SK-N-SH (cell line): Measurements from ENCODE around the gene GNB1L. TPM values are rescaled to one million over a fixed set of nuclear protein-coding genes. Genes with fewer than 3 reads are reported as not detected.

Experiments used
- CTCF ChIA-PET: fragments of 300-600, 350-600 bp; formaldehyde crosslinking; extraction: SDS; loops from one replicate; lab custom pipeline; 2021; lab: Yijun Ruan, JAX
- POLR2A ChIA-PET: fragments of 350-600 bp; sonication (Branson Sonifier 250); formaldehyde crosslinking; extraction: SDS; loops from one replicate; lab custom pipeline; 2020; ENCODE audit warnings: antibody characterized with exemption, inconsistent platforms; lab: Yijun Ruan, JAX
- DNase-seq: peaks from one replicate; pipeline ENCODE4 v3.0.0; 2012
- H2AFZ ChIP-seq: fragments of 200-600 bp; sonication (generic); 2 replicates; pipeline ENCODE4 v1.8.1; 2016; ENCODE audit warnings: antibody characterized with exemption, mild to moderate bottlenecking, low read depth
- H3F3A ChIP-seq: fragments of 200-600 bp; sonication (generic); replicated peaks from 2 replicates; pipeline ENCODE3; 2016; ENCODE audit warnings: antibody characterized with exemption, mild to moderate bottlenecking; ENCODE audit not compliant: insufficient read depth
- H3K27ac ChIP-seq, 2 experiments: fragments of 200-500 bp in 1 of 2; fragments of 200-600 bp in 1 of 2; sonication (Bioruptor generic) in 1 of 2; sonication (generic), shearing (Covaris generic) in 1 of 2; 2 replicates each; pipeline versions ENCODE4 v1.5.1 to v1.6.1; 2014 to 2016; ENCODE audit warnings: low read depth in 2 of 2, inconsistent platforms in 1 of 2, low read length in 1 of 2, mild to moderate bottlenecking in 1 of 2, mixed read lengths in 1 of 2
- H3K27me3 ChIP-seq: fragments of 200-600 bp; sonication (generic), shearing (Covaris generic); 2 replicates; pipeline ENCODE4 v1.6.1; 2016; ENCODE audit warnings: mixed run types; ENCODE audit not compliant: insufficient read depth
- H3K36me3 ChIP-seq, 2 experiments: fragments of 200-500 bp in 1 of 2; fragments of 200-600 bp in 1 of 2; sonication (Bioruptor generic) in 1 of 2; sonication (generic) in 1 of 2; replicated peaks in 1 of 2; 2 replicates each; pipeline versions ENCODE3 to v1.5.1; 2014 to 2016; ENCODE audit warnings: low read length in 1 of 2, mild to moderate bottlenecking in 1 of 2; ENCODE audit not compliant: insufficient read depth in 2 of 2, control insufficient read depth in 1 of 2
- H3K4me1 ChIP-seq, 2 experiments: fragments of 200-500 bp in 1 of 2; fragments of 200-600 bp in 1 of 2; sonication (Bioruptor generic) in 1 of 2; sonication (generic), shearing (Covaris generic) in 1 of 2; 2 replicates each; pipeline versions ENCODE4 v1.5.1 to v1.6.1; 2014 to 2016; ENCODE audit warnings: low read depth in 1 of 2, low read length in 1 of 2, mixed run types in 1 of 2; ENCODE audit not compliant: insufficient read depth in 2 of 2, control insufficient read depth in 1 of 2
- H3K4me2 ChIP-seq: fragments of 200-600 bp; sonication (generic), shearing (Covaris generic); 2 replicates; pipeline ENCODE4 v1.6.1; 2017; ENCODE audit warnings: mixed run types
- H3K4me3 ChIP-seq, 2 experiments: fragments of 200-500 bp in 1 of 2; fragments of 200-600 bp in 1 of 2; sonication (Bioruptor generic) in 1 of 2; sonication (generic), shearing (Covaris generic) in 1 of 2; 2 replicates each; pipeline versions ENCODE4 v1.5.1 to v1.8.1; 2014 to 2016; ENCODE audit warnings: low read depth in 2 of 2, inconsistent platforms in 1 of 2, low read length in 1 of 2, mild to moderate bottlenecking in 1 of 2, mixed read lengths in 1 of 2, moderate library complexity in 1 of 2
- H3K79me2 ChIP-seq: fragments of 200-600 bp; sonication (generic); 2 replicates; pipeline ENCODE4 v1.8.1; 2017; ENCODE audit warnings: mild to moderate bottlenecking; ENCODE audit not compliant: insufficient read depth
- H3K9ac ChIP-seq: fragments of 200-600 bp; sonication (generic); 2 replicates; pipeline ENCODE4 v1.6.1; 2017; ENCODE audit warnings: mixed run types
- H3K9me2 ChIP-seq: fragments of 200-600 bp; sonication (generic); 2 replicates; pipeline ENCODE4 v1.6.1; 2017; ENCODE audit warnings: mixed run types
- H3K9me3 ChIP-seq: fragments of 200-600 bp; sonication (generic); 2 replicates; pipeline ENCODE4 v1.6.1; 2017; ENCODE audit warnings: mixed run types, mild to moderate bottlenecking, moderate library complexity
- H4K20me1 ChIP-seq: fragments of 200-600 bp; sonication (generic); 2 replicates; pipeline ENCODE4 v1.6.1; 2017; ENCODE audit warnings: mild to moderate bottlenecking, mixed run types; ENCODE audit not compliant: insufficient read depth
- CHD2 ChIP-seq: fragments of 150-350 bp; IDR thresholded peaks from 2 replicates; pipeline ENCODE4 v1.6.1; 2018; ENCODE audit warnings: low read length; ENCODE audit not compliant: partially characterized antibody
- CTCF ChIP-seq: fragments of 200-600 bp; sonication (generic); IDR thresholded peaks from 2 replicates; pipeline ENCODE4 v1.6.1; 2017; ENCODE audit warnings: antibody characterized with exemption, mild to moderate bottlenecking, moderate library complexity
- EZH2phosphoT487 ChIP-seq: fragments of 200-600 bp; sonication (generic); IDR thresholded peaks from 2 replicates; pipeline ENCODE4 v1.6.1; 2017; ENCODE audit warnings: low read depth, mixed run types, mild to moderate bottlenecking, antibody characterized with exemption, moderate library complexity, borderline replicate concordance
- FOSL2 ChIP-seq: IDR thresholded peaks from 2 replicates; pipeline ENCODE4 v1.4.0; 2012; ENCODE audit warnings: low read depth, mild to moderate bottlenecking, moderate library complexity, borderline replicate concordance
- FOXJ3 ChIP-seq: sonication (generic); formaldehyde crosslinking; IDR thresholded peaks from 2 replicates; pipeline ENCODE4 v1.5.1; 2020; ENCODE audit warnings: mild to moderate bottlenecking, missing genetic modification reagents
- FOXM1 ChIP-seq: IDR thresholded peaks from 2 replicates; pipeline ENCODE4 v1.4.0; 2012; ENCODE audit warnings: low read depth, mild to moderate bottlenecking
- GABPA ChIP-seq: IDR thresholded peaks from 2 replicates; pipeline ENCODE4 v1.4.0; 2012; ENCODE audit warnings: low read depth, mild to moderate bottlenecking
- GATA2 ChIP-seq: sonication (generic); formaldehyde crosslinking; IDR thresholded peaks from 2 replicates; pipeline ENCODE4 v1.5.0; 2020; ENCODE audit warnings: mild to moderate bottlenecking, missing genetic modification reagents
- MAX ChIP-seq: IDR thresholded peaks from 2 replicates; pipeline ENCODE4 v1.4.0; 2012; ENCODE audit warnings: low read depth
- MEF2A ChIP-seq: IDR thresholded peaks from 2 replicates; pipeline ENCODE4 v1.4.0; 2012; ENCODE audit warnings: low read depth, borderline replicate concordance
- MXI1 ChIP-seq: IDR thresholded peaks from 2 replicates; pipeline ENCODE4 v1.6.1; 2012; ENCODE audit warnings: mild to moderate bottlenecking, low read depth, low read length, improper control_type of control experiment
- RAD21 ChIP-seq: IDR thresholded peaks from 2 replicates; pipeline ENCODE4 v1.6.1; 2012; ENCODE audit warnings: mild to moderate bottlenecking, low read length
- RFX5 ChIP-seq: IDR thresholded peaks from 2 replicates; pipeline ENCODE4 v1.6.1; 2012; ENCODE audit warnings: mild to moderate bottlenecking, improper control_type of control experiment, low read length
- RXRA ChIP-seq: IDR thresholded peaks from 2 replicates; pipeline ENCODE4 v1.4.0; 2012; ENCODE audit warnings: low read depth, mild to moderate bottlenecking, borderline replicate concordance
- SIN3A ChIP-seq: IDR thresholded peaks from 2 replicates; pipeline ENCODE4 v1.6.1; 2012; ENCODE audit warnings: low read depth, mild to moderate bottlenecking, low read length, moderate library complexity, borderline replicate concordance
- TAF1 ChIP-seq: IDR thresholded peaks from 2 replicates; pipeline ENCODE4 v1.6.1; 2012; ENCODE audit warnings: low read depth, mild to moderate bottlenecking, low read length, moderate library complexity, borderline replicate concordance
- TEAD4 ChIP-seq: IDR thresholded peaks from 2 replicates; pipeline ENCODE4 v1.4.0; 2012; ENCODE audit warnings: mild to moderate bottlenecking, borderline replicate concordance; ENCODE audit not compliant: insufficient read depth
- USF1 ChIP-seq: IDR thresholded peaks from 2 replicates; pipeline ENCODE4 v1.4.0; 2012; ENCODE audit warnings: low read depth, borderline replicate concordance
- ZBTB33 ChIP-seq: IDR thresholded peaks from 2 replicates; pipeline ENCODE4 v1.4.0; 2012; ENCODE audit warnings: low read depth, borderline replicate concordance
- WGBS: methylation state at CpG from one replicate; pipeline ENCODE4 v1.1.6; 2017; ENCODE audit warnings: low lambda C conversion rate; 5-methylcytosine and 5-hydroxymethylcytosine counted together
- polyA plus RNA-seq, 3 experiments: library from polyadenylated mRNA; depleted of rRNA; stranded (reverse); fragments of >200 nt; gene quantifications; 2 replicates each; pipeline ENCODE4 v1.2.3, GENCODE V29; 2012

Gene GNB1L
- polyA plus RNA-seq, 1 of the 3 experiments (the other 2 are of a cell fraction), result 5.9 TPM

GRCh38 chr22:19825904-19826618 is 28.6 kb downstream of the GNB1L start:
- WGBS, result 81% methylated on average over 6 of the region's 7 CpGs
- H2AFZ ChIP-seq, result no peak overlapping the region
- POLR2A ChIA-PET, result no interaction called here
- TF ChIP-seq GABPA, result no peak
- no peak for TF ChIP-seq FOSL2
- no peak for TF ChIP-seq CTCF
- TF ChIP-seq TAF1, result no peak
- no peak for TF ChIP-seq GATA2 (CRISPR knock-in tag)
- TF ChIP-seq RFX5, result no peak
- TF ChIP-seq CHD2, result no peak
- TF ChIP-seq ZBTB33, result no peak
- TF ChIP-seq FOXJ3, result no peak
- no peak for TF ChIP-seq MAX
- no peak for TF ChIP-seq TEAD4
- TF ChIP-seq SIN3A, result no peak
- no peak for TF ChIP-seq EZH2phosphoT487
- no peak for TF ChIP-seq MXI1
- TF ChIP-seq MEF2A, result no peak
- TF ChIP-seq USF1, result no peak
- no peak for TF ChIP-seq RAD21
- no peak for TF ChIP-seq FOXM1
- no peak for TF ChIP-seq RXRA
- H3K4me1 ChIP-seq, result peaks cover 0 to 29% of the 10 kb centered on the region in 2 experiments; a peak in 1 of 4 replicates
- no peaks in the 10 kb centered on the region for H4K20me1 ChIP-seq
- H3K9me2 ChIP-seq, result no peaks in the 10 kb centered on the region
- no peaks in the 10 kb centered on the region for H3F3A ChIP-seq
- H3K79me2 ChIP-seq, result peaks cover 10% of the 10 kb centered on the region; the same call in 1 of the 2 replicates
- H3K36me3 ChIP-seq, result no peaks in the 10 kb centered on the region
- CTCF ChIA-PET, result interaction anchor here (0.8 to 1.2 kb wide), 2 partner anchors 96 to 109 kb away, joined by 3 read pairs; no protein-coding TSS in a partner anchor
- no peak overlapping the region for H3K9ac ChIP-seq
- no peaks in the 10 kb centered on the region for H3K9me3 ChIP-seq
- H3K4me2 ChIP-seq, result no peak overlapping the region
- H3K27me3 ChIP-seq, result no peaks in the 10 kb centered on the region
- no peak overlapping the region for H3K4me3 ChIP-seq
- DNase-seq, result no peak
- no peak overlapping the region for H3K27ac ChIP-seq
